H1 (cell line): ENCODE data around the gene PDE1C. TPM values are rescaled to one million over a fixed set of nuclear protein-coding genes. Genes with fewer than 3 reads are reported as not detected.

Experiments used
- CTCF ChIA-PET: fragments of 300-600 bp; sonication (Branson Sonifier 250); formaldehyde crosslinking; loops from one replicate; lab custom pipeline; 2021; ENCODE audit not compliant: partially characterized antibody; lab: Charles Lee
- POLR2A ChIA-PET: fragments of 300-600 bp; sonication (Branson Sonifier 250); formaldehyde crosslinking; loops from one replicate; lab custom pipeline; 2021; ENCODE audit warnings: inconsistent platforms; ENCODE audit not compliant: partially characterized antibody; lab: Charles Lee
- DNase-seq, 2 experiments: peaks; one replicate each; pipeline versions ENCODE4 v3.0.0 to v3.0.0-alpha.2; 2010 to 2022; ENCODE audit warnings: low spot score in 2 of 2, low read depth in 1 of 2, mixed read lengths in 1 of 2
- FAIRE-seq: peaks from 2 replicates; lab custom pipeline; 2011; peaks lifted over from hg19 to GRCh38; lab: Jason Lieb, UNC
- H2AFZ ChIP-seq: 2 replicates; pipeline ENCODE4 v1.8.1; 2012; ENCODE audit warnings: low read length, inconsistent platforms
- H2AK5ac ChIP-seq: 2 replicates; pipeline ENCODE4 v1.6.1; 2013; ENCODE audit warnings: low read depth, low read length
- H2BK120ac ChIP-seq: replicated peaks from 2 replicates; pipeline ENCODE3; 2013; ENCODE audit warnings: low read depth, low read length, inconsistent platforms
- H2BK12ac ChIP-seq: 2 replicates; pipeline ENCODE4 v1.6.1; 2013; ENCODE audit warnings: low read depth, low read length
- H2BK15ac ChIP-seq: 2 replicates; pipeline ENCODE4 v1.6.1; 2013; ENCODE audit warnings: low read length
- H2BK20ac ChIP-seq: 2 replicates; pipeline ENCODE4 v1.6.1; 2013; ENCODE audit warnings: low read length
- H2BK5ac ChIP-seq: 2 replicates; pipeline ENCODE4 v1.6.1; 2013; ENCODE audit warnings: low read depth, low read length
- H3K14ac ChIP-seq: 2 replicates; pipeline ENCODE4 v1.6.1; 2013; ENCODE audit warnings: inconsistent platforms; ENCODE audit not compliant: insufficient read length
- H3K18ac ChIP-seq: 2 replicates; pipeline ENCODE4 v1.6.1; 2013; ENCODE audit warnings: low read length; ENCODE audit errors: extremely low read depth
- H3K23ac ChIP-seq: 2 replicates; pipeline ENCODE4 v1.6.1; 2013; ENCODE audit warnings: inconsistent platforms; ENCODE audit not compliant: insufficient read length
- H3K23me2 ChIP-seq: 2 replicates; pipeline ENCODE4 v1.6.1; 2013; ENCODE audit warnings: low read depth, low read length
- H3K27ac ChIP-seq: 2 replicates; pipeline ENCODE4 v1.6.1; 2011; ENCODE audit warnings: low read depth, low read length, inconsistent platforms
- H3K27me3 ChIP-seq, 4 experiments: replicated peaks in 1 of 4; 1 replicate in 1 of 4; 2 replicates in 3 of 4; pipeline versions ENCODE4 v1.6.1 to v1.8.1; 2011 to 2013; ENCODE audit warnings: low read length in 3 of 4, mild to moderate bottlenecking in 3 of 4, inconsistent platforms in 2 of 4, mixed read lengths in 2 of 4, moderate library complexity in 1 of 4; ENCODE audit not compliant: control insufficient read depth in 3 of 4, insufficient read depth in 3 of 4; ENCODE audit errors: extremely low read depth in 1 of 4
- H3K36me3 ChIP-seq, 4 experiments: 2 replicates each; pipeline versions ENCODE4 v1.6.1 to v1.8.1; 2011 to 2013; ENCODE audit warnings: mild to moderate bottlenecking in 4 of 4, low read length in 3 of 4, moderate library complexity in 2 of 4, control low read depth in 1 of 4, inconsistent platforms in 1 of 4; ENCODE audit not compliant: insufficient read depth in 4 of 4, control insufficient read depth in 2 of 4
- H3K4ac ChIP-seq: replicated peaks from 2 replicates; pipeline ENCODE3; 2013; ENCODE audit warnings: low read length, low read depth, mixed read lengths, inconsistent platforms; ENCODE audit not compliant: insufficient read length
- H3K4me1 ChIP-seq, 4 experiments: replicated peaks in 1 of 4; 1 replicate in 1 of 4; 2 replicates in 3 of 4; pipeline versions ENCODE4 v1.6.1 to v1.8.1; 2011 to 2013; ENCODE audit warnings: low read length in 3 of 4, inconsistent platforms in 2 of 4, mixed read lengths in 1 of 4; ENCODE audit not compliant: insufficient read depth in 4 of 4, control insufficient read depth in 3 of 4
- H3K4me2 ChIP-seq, 2 experiments: 2 replicates each; pipeline versions ENCODE4 v1.6.1 to v1.8.1; 2011 to 2013; ENCODE audit warnings: low read depth in 2 of 2, low read length in 2 of 2, control low read depth in 1 of 2, inconsistent platforms in 1 of 2, mild to moderate bottlenecking in 1 of 2; ENCODE audit not compliant: insufficient read depth in 1 of 2
- H3K4me3 ChIP-seq, 4 experiments: fragments of 200-600, 300-600 bp in 1 of 4; sonication (generic), shearing (Covaris generic), sonication (Bioruptor Twin) in 1 of 4; 2 replicates each; pipeline versions ENCODE4 v1.5.1 to v1.8.1; 2011 to 2016; ENCODE audit warnings: low read length in 4 of 4, low read depth in 3 of 4, control low read depth in 2 of 4, inconsistent platforms in 2 of 4, mild to moderate bottlenecking in 2 of 4, mixed read lengths in 1 of 4, moderate library complexity in 1 of 4; ENCODE audit not compliant: insufficient read depth in 2 of 4; ENCODE audit errors: extremely low read depth in 1 of 4
- H3K56ac ChIP-seq: replicated peaks from 2 replicates; pipeline ENCODE3; 2013; ENCODE audit warnings: low read depth, mild to moderate bottlenecking, mixed read lengths, low read length, inconsistent platforms; ENCODE audit not compliant: insufficient read length
- H3K79me1 ChIP-seq: 2 replicates; pipeline ENCODE4 v1.6.1; 2013; ENCODE audit warnings: low read depth, low read length, control low read depth
- H3K79me2 ChIP-seq, 2 experiments: 2 replicates each; pipeline versions ENCODE4 v1.6.1 to v1.8.1; 2012 to 2013; ENCODE audit warnings: low read length in 2 of 2, mild to moderate bottlenecking in 2 of 2, inconsistent platforms in 1 of 2; ENCODE audit not compliant: insufficient read depth in 2 of 2, control insufficient read depth in 1 of 2
- H3K9ac ChIP-seq, 4 experiments: replicated peaks in 1 of 4; 1 replicate in 1 of 4; 2 replicates in 3 of 4; pipeline versions ENCODE4 v1.6.1 to v1.8.1; 2011 to 2013; ENCODE audit warnings: low read depth in 3 of 4, low read length in 3 of 4, control low read depth in 2 of 4, mild to moderate bottlenecking in 2 of 4, moderate library complexity in 2 of 4, inconsistent platforms in 1 of 4; ENCODE audit errors: extremely low read depth in 1 of 4
- H3K9me3 ChIP-seq, 2 experiments: 2 replicates each; pipeline versions ENCODE4 v1.6.1 to v1.8.1; 2012 to 2013; ENCODE audit warnings: mild to moderate bottlenecking in 2 of 2, moderate library complexity in 2 of 2, control low read depth in 1 of 2, inconsistent platforms in 1 of 2, low read depth in 1 of 2, low read length in 1 of 2, mixed read lengths in 1 of 2; ENCODE audit not compliant: insufficient read depth in 2 of 2
- H4K20me1 ChIP-seq, 2 experiments: replicated peaks in 1 of 2; 2 replicates each; pipeline versions ENCODE3 to v1.8.1; 2011 to 2013; ENCODE audit warnings: inconsistent platforms in 2 of 2, low read length in 2 of 2, mild to moderate bottlenecking in 1 of 2; ENCODE audit not compliant: insufficient read depth in 2 of 2, control insufficient read depth in 1 of 2
- H4K5ac ChIP-seq: 2 replicates; pipeline ENCODE4 v1.6.1; 2013; ENCODE audit warnings: low read length, low read depth, mixed read lengths, inconsistent platforms; ENCODE audit not compliant: insufficient read length
- H4K8ac ChIP-seq: 2 replicates; pipeline ENCODE4 v1.8.0; 2013; ENCODE audit warnings: mild to moderate bottlenecking, moderate library complexity, low read length, inconsistent platforms; ENCODE audit not compliant: insufficient read depth; ENCODE audit errors: extremely low read depth
- H4K91ac ChIP-seq: replicated peaks from 2 replicates; pipeline ENCODE3; 2013; ENCODE audit warnings: low read length, mixed read lengths, inconsistent platforms; ENCODE audit not compliant: insufficient read length
- ATF2 ChIP-seq: IDR thresholded peaks from 2 replicates; pipeline ENCODE4 v1.6.1; 2012; ENCODE audit warnings: low read length, inconsistent platforms
- BRCA1 ChIP-seq: IDR thresholded peaks from 2 replicates; pipeline ENCODE4 v1.6.1; 2012; ENCODE audit warnings: low read depth, low read length, improper control_type of control experiment
- CREB1 ChIP-seq: IDR thresholded peaks from 2 replicates; pipeline ENCODE4 v1.6.1; 2012; ENCODE audit warnings: inconsistent platforms
- E2F6 ChIP-seq: IDR thresholded peaks from 2 replicates; pipeline ENCODE4 v1.6.1; 2012; ENCODE audit warnings: inconsistent platforms
- EZH2 ChIP-seq: fragments of 200-600 bp; sonication (generic); IDR thresholded peaks from 2 replicates; pipeline ENCODE4 v1.7.1; 2012; ENCODE audit warnings: low read depth, mild to moderate bottlenecking, moderate library complexity, low read length, inconsistent platforms; ENCODE audit not compliant: severe bottlenecking
- HDAC6 ChIP-seq: IDR thresholded peaks from one replicate; pipeline ENCODE4 v1.7.1; 2012; ENCODE audit warnings: low read depth, mild to moderate bottlenecking, inconsistent platforms, low read length, moderate library complexity
- NRF1 ChIP-seq: IDR thresholded peaks from 2 replicates; pipeline ENCODE4 v1.6.1; 2011; ENCODE audit warnings: mild to moderate bottlenecking, low read depth, low read length, improper control_type of control experiment
- PHF8 ChIP-seq: fragments of 200-600 bp; sonication (generic); conservative IDR thresholded peaks from 2 replicates; pipeline ENCODE4 v1.7.1; 2012; ENCODE audit warnings: low read depth, mild to moderate bottlenecking, inconsistent platforms, low read length, moderate library complexity
- RFX5 ChIP-seq: IDR thresholded peaks from 2 replicates; pipeline ENCODE4 v1.6.1; 2011; ENCODE audit warnings: low read depth, low read length, improper control_type of control experiment, borderline replicate concordance
- TAF7 ChIP-seq: optimal IDR thresholded peaks from 2 replicates; pipeline ENCODE3; 2011; ENCODE audit warnings: low read depth, mild to moderate bottlenecking, inconsistent platforms, low read length, moderate library complexity, borderline replicate concordance
- USF2 ChIP-seq: IDR thresholded peaks from 2 replicates; pipeline ENCODE4 v1.6.1; 2011; ENCODE audit warnings: low read length, improper control_type of control experiment
- WGBS, 2 experiments: shearing (Covaris generic) in 1 of 2; methylation state at CpG; one replicate each; pipeline versions ENCODE4 v1.1.6 to v1.1.7; 2013 to 2015; ENCODE audit warnings: low lambda C conversion rate in 2 of 2, mixed read lengths in 2 of 2, inconsistent platforms in 1 of 2, low coverage in 1 of 2, missing lambda C conversion rate in 1 of 2; ENCODE audit not compliant: insufficient replicate concordance in 2 of 2, insufficient coverage in 1 of 2, insufficient read length in 1 of 2; ENCODE audit errors: extremely low coverage in 1 of 2, missing lambda C conversion rate in 1 of 2; 5-methylcytosine and 5-hydroxymethylcytosine counted together
- polyA plus RNA-seq, 7 experiments: library from polyadenylated mRNA; depleted of rRNA in 3 of 7; stranded (reverse) in 5 of 7; unstranded in 2 of 7; fragments of >200 nt in 5 of 7; fragments of 200-250 nt in 2 of 7; gene quantifications; 1 replicate in 5 of 7; 2 replicates in 1 of 7; 4 replicates in 1 of 7; pipeline versions ENCODE4 v1.2.1 to v1.2.3, GENCODE V29; 2011 to 2013; ENCODE audit warnings: missing spikeins in 2 of 7, mixed read lengths in 2 of 7
- total RNA-seq: library from RNA; stranded (reverse); fragmentation: NEBNext Ultra II Directional; extraction: Animal tissue kit (Norgen Biotek cat#: 25700); gene quantifications from 2 replicates; pipeline ENCODE4 v1.2.1, GENCODE V29; 2021

The PDE1C gene
- total and polyA plus RNA-seq, 2 of the 8 experiments (the other 6 are each of a cell fraction or from before 2014, with no cell fraction given), result 0.11 to 1.1 TPM

GRCh38 chr7:31775556-31775955 is 294.7 kb downstream of the PDE1C start:
- Histone ChIP-seq H3K4ac (no peak overlapping the region), H4K8ac (no peak overlapping the region), H2BK12ac (no peak overlapping the region), H3K23me2 (no peaks in the 10 kb centered on the region), H2AK5ac (no peak overlapping the region), H2BK120ac (no peak overlapping the region), H3K56ac (no peak overlapping the region), H2BK20ac (no peak overlapping the region), H3K4me2 (no peak overlapping the region), H3K79me2 (no peaks in the 10 kb centered on the region), H4K20me1 (peaks cover 5 to 7% of the 10 kb centered on the region in 2 experiments), H4K5ac (no peak overlapping the region), H3K79me1 (no peaks in the 10 kb centered on the region), H3K36me3 (no peaks in the 10 kb centered on the region), H3K9me3 (no peaks in the 10 kb centered on the region; a peak in 1 of 4 replicates), H3K23ac (no peak overlapping the region), H3K9ac (no peak overlapping the region; a peak in 1 of 7 replicates), H2BK5ac (no peak overlapping the region), H3K4me1 (no peaks in the 10 kb centered on the region), H2BK15ac (no peak overlapping the region), H3K27me3 (peaks cover 49 to 90% (median 80%) of the 10 kb centered on the region in 4 experiments), H4K91ac (no peak overlapping the region), H3K27ac (no peak overlapping the region), H2AFZ (no peak overlapping the region), H3K4me3 (no peak overlapping the region), H3K14ac (no peak overlapping the region), H3K18ac (no peak overlapping the region)
- ChIA-PET POLR2A (no interaction called here), CTCF (no interaction called here)
- no peak for FAIRE-seq
- WGBS, 2 experiments, result 76% methylated on average over 8 of the region's 8 CpGs; no CpG with 5 or more reads in 1 of the 2 experiments
- DNase-seq, result no peak
- TF ChIP-seq CREB1 (no peak), NRF1 (no peak), HDAC6 (no peak), BRCA1 (no peak), E2F6 (no peak), USF2 (no peak), RFX5 (no peak), TAF7 (no peak), PHF8 (no peak), ATF2 (no peak), EZH2 (no peak)
